Measurements from ENCODE around the gene RPL13.

The RPL13 gene

DNA sequence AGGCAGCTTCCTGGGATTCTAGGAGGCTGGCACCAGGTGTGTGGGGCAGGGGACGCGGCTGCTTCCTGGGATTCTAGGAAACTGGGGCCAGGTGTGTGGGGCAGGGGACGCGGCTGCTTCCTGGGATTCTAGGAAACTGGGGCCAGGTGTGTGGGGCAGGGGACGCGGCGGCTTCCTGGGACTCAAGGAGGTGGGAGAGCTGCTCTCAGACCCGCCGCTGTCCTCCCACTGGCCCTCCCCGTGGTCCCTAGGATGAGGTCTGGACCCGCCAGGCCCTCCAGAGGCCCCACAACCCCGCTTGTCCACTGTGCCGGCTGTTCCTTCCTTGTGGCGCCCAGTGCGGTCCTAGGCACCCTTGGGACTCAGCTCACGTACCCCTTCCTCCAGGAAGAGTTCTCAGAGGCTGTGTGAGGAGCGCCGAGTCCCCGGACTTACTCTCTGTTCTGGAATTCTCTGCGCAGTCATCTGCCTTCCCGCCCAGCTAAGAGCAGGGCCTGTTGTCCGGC is 53.5 kb downstream of the RPL13 start:
- H3K79me2 ChIP-seq (ENCODE audit: control insufficient read depth, low read length) = no peaks in the 10 kb centered on the region
- H3K9me2 ChIP-seq (replicated peaks; ENCODE audit: control insufficient read depth, low read length) = no peaks in the 10 kb centered on the region
- no peaks in the 10 kb centered on the region for H3K27me3 ChIP-seq (ENCODE audit: control insufficient read depth, low read length)
- no peaks in the 10 kb centered on the region for H3K9me3 ChIP-seq (ENCODE audit: control insufficient read depth, insufficient read depth, low read length)
- peaks cover 8% of the 10 kb centered on the region; the same call in 1 of the 2 replicates for H3F3A ChIP-seq (ENCODE audit: control insufficient read depth, insufficient read depth)
- TF ChIP-seq EZH2phosphoT487 (IDR thresholded peaks at IDR 0.05; ENCODE audit: borderline replicate concordance, low read length) = no peak
- TF ChIP-seq, protein P1, sequence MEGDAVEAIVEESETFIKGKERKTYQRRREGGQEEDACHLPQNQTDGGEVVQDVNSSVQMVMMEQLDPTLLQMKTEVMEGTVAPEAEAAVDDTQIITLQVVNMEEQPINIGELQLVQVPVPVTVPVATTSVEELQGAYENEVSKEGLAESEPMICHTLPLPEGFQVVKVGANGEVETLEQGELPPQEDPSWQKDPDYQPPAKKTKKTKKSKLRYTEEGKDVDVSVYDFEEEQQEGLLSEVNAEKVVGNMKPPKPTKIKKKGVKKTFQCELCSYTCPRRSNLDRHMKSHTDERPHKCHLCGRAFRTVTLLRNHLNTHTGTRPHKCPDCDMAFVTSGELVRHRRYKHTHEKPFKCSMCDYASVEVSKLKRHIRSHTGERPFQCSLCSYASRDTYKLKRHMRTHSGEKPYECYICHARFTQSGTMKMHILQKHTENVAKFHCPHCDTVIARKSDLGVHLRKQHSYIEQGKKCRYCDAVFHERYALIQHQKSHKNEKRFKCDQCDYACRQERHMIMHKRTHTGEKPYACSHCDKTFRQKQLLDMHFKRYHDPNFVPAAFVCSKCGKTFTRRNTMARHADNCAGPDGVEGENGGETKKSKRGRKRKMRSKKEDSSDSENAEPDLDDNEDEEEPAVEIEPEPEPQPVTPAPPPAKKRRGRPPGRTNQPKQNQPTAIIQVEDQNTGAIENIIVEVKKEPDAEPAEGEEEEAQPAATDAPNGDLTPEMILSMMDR (IDR thresholded peaks at IDR 0.05; ENCODE audit: low read depth, low read length, poor library complexity, severe bottlenecking) = no peak
- H3K36me3 ChIP-seq (ENCODE audit: control insufficient read depth, low read length) = no peaks in the 10 kb centered on the region
- H3K4me3 ChIP-seq (ENCODE audit: low read length) = no peak overlapping the region
- peaks cover 12% of the 10 kb centered on the region for H3K4me1 ChIP-seq (ENCODE audit: control insufficient read depth, low read length)
- H3K4me2 ChIP-seq (ENCODE audit: low read length) = no peak overlapping the region
- 0 out of 2 replicates have a peak, but pooled peaks cover 5% of the 10 kb centered on the region for H4K20me1 ChIP-seq (ENCODE audit: control insufficient read depth, insufficient read depth, low read depth, low read length)
- H3K27ac ChIP-seq (ENCODE audit: low read depth, low read length) = no peak overlapping the region
